HG02943 (cell line): ENCODE data around the gene KBTBD6.
"Not testable (repeated sequence)": the region's sequence is repeated elsewhere in the genome, so short reads cannot be mapped to it uniquely, and the experiment has no call there.

Source experiments
- ATAC-seq: cut with Tn5 transposase; IDR thresholded peaks from one replicate; pipeline ENCODE4 v1.9.1; 2021; ENCODE audit warnings: mild to moderate bottlenecking, low read depth, moderate library complexity; ENCODE audit not compliant: unreplicated experiment

KBTBD6 gene

GRCh38 chr13:41132512-41133152, at the start of gene KBTBD6:
TSS of gene KBTBD6 (minus strand) at chr13:41132802. CDS start at chr13:41132511, 291 bp downstream.
- ATAC-seq, result peak; percentile 90

GRCh38 chr13:41182231-41182630, 49.6 kb upstream of the KBTBD6 start:
- no peak for ATAC-seq

- no peak for ATAC-seq
Observed at GRCh38 chr13:41179593-41180250, 47.1 kb upstream of the KBTBD6 start.

- no peak for ATAC-seq
Observed at GRCh38 chr13:41178040-41178439, 45.4 kb upstream of the KBTBD6 start.

- ATAC-seq, result no peak
Observed at GRCh38 chr13:41177616-41178015, 45.0 kb upstream of the KBTBD6 start.

- ATAC-seq, result not testable (repeated sequence)
Observed at GRCh38 chr13:41175576-41175975, 43.0 kb upstream of the KBTBD6 start.

- no peak for ATAC-seq
Observed at GRCh38 chr13:41162151-41162550, 29.5 kb upstream of the KBTBD6 start.

- no peak for ATAC-seq
Observed at GRCh38 chr13:41159174-41159573, 26.6 kb upstream of the KBTBD6 start.

GRCh38 chr13:41157048-41157717, 24.6 kb upstream of the KBTBD6 start:
- no peak for ATAC-seq

GRCh38 chr13:41156620-41157019, 24.0 kb upstream of the KBTBD6 start:
- ATAC-seq, result no peak

GRCh38 chr13:41154042-41154441, 21.4 kb upstream of the KBTBD6 start:
- no peak for ATAC-seq

GRCh38 chr13:41152005-41152404, 19.4 kb upstream of the KBTBD6 start:
- ATAC-seq, result no peak

- ATAC-seq, result no peak
Observed at GRCh38 chr13:41150058-41150457, 17.5 kb upstream of the KBTBD6 start.

- no peak for ATAC-seq
Observed at GRCh38 chr13:41148419-41149283, 16.0 kb upstream of the KBTBD6 start.

- no peak for ATAC-seq
Observed at GRCh38 chr13:41145136-41145908, 12.7 kb upstream of the KBTBD6 start.

GRCh38 chr13:41144576-41144975, 12.0 kb upstream of the KBTBD6 start:
- no peak for ATAC-seq

- ATAC-seq, result no peak
Observed at GRCh38 chr13:41139296-41139966, 6.8 kb upstream of the KBTBD6 start.

GRCh38 chr13:41137951-41138350, 5.3 kb upstream of the KBTBD6 start:
- no peak for ATAC-seq

GRCh38 chr13:41137241-41137640, 4.6 kb upstream of the KBTBD6 start:
- no peak for ATAC-seq
